SK-N-SH (cell line): ENCODE results near the gene ERC1. TPM values are rescaled to one million over a fixed set of nuclear protein-coding genes. Genes with fewer than 3 reads are reported as not detected.

ENCODE experiments used
- CTCF ChIA-PET: fragments of 300-600, 350-600 bp; formaldehyde crosslinking; extraction: SDS; loops from one replicate; lab custom pipeline; 2021; lab: Yijun Ruan, JAX
- POLR2A ChIA-PET: fragments of 350-600 bp; sonication (Branson Sonifier 250); formaldehyde crosslinking; extraction: SDS; loops from one replicate; lab custom pipeline; 2020; ENCODE audit warnings: antibody characterized with exemption, inconsistent platforms; lab: Yijun Ruan, JAX
- DNase-seq: peaks from one replicate; pipeline ENCODE4 v3.0.0; 2012
- H2AFZ ChIP-seq: fragments of 200-600 bp; sonication (generic); 2 replicates; pipeline ENCODE4 v1.8.1; 2016; ENCODE audit warnings: antibody characterized with exemption, mild to moderate bottlenecking, low read depth
- H3F3A ChIP-seq: fragments of 200-600 bp; sonication (generic); replicated peaks from 2 replicates; pipeline ENCODE3; 2016; ENCODE audit warnings: antibody characterized with exemption, mild to moderate bottlenecking; ENCODE audit not compliant: insufficient read depth
- H3K27ac ChIP-seq, 2 experiments: fragments of 200-500 bp in 1 of 2; fragments of 200-600 bp in 1 of 2; sonication (Bioruptor generic) in 1 of 2; sonication (generic), shearing (Covaris generic) in 1 of 2; 2 replicates each; pipeline versions ENCODE4 v1.5.1 to v1.6.1; 2014 to 2016; ENCODE audit warnings: low read depth in 2 of 2, inconsistent platforms in 1 of 2, low read length in 1 of 2, mild to moderate bottlenecking in 1 of 2, mixed read lengths in 1 of 2
- H3K27me3 ChIP-seq: fragments of 200-600 bp; sonication (generic), shearing (Covaris generic); 2 replicates; pipeline ENCODE4 v1.6.1; 2016; ENCODE audit warnings: mixed run types; ENCODE audit not compliant: insufficient read depth
- H3K36me3 ChIP-seq, 2 experiments: fragments of 200-500 bp in 1 of 2; fragments of 200-600 bp in 1 of 2; sonication (Bioruptor generic) in 1 of 2; sonication (generic) in 1 of 2; replicated peaks in 1 of 2; 2 replicates each; pipeline versions ENCODE3 to v1.5.1; 2014 to 2016; ENCODE audit warnings: low read length in 1 of 2, mild to moderate bottlenecking in 1 of 2; ENCODE audit not compliant: insufficient read depth in 2 of 2, control insufficient read depth in 1 of 2
- H3K4me1 ChIP-seq, 2 experiments: fragments of 200-500 bp in 1 of 2; fragments of 200-600 bp in 1 of 2; sonication (Bioruptor generic) in 1 of 2; sonication (generic), shearing (Covaris generic) in 1 of 2; 2 replicates each; pipeline versions ENCODE4 v1.5.1 to v1.6.1; 2014 to 2016; ENCODE audit warnings: low read depth in 1 of 2, low read length in 1 of 2, mixed run types in 1 of 2; ENCODE audit not compliant: insufficient read depth in 2 of 2, control insufficient read depth in 1 of 2
- H3K4me2 ChIP-seq: fragments of 200-600 bp; sonication (generic), shearing (Covaris generic); 2 replicates; pipeline ENCODE4 v1.6.1; 2017; ENCODE audit warnings: mixed run types
- H3K4me3 ChIP-seq, 2 experiments: fragments of 200-500 bp in 1 of 2; fragments of 200-600 bp in 1 of 2; sonication (Bioruptor generic) in 1 of 2; sonication (generic), shearing (Covaris generic) in 1 of 2; 2 replicates each; pipeline versions ENCODE4 v1.5.1 to v1.8.1; 2014 to 2016; ENCODE audit warnings: low read depth in 2 of 2, inconsistent platforms in 1 of 2, low read length in 1 of 2, mild to moderate bottlenecking in 1 of 2, mixed read lengths in 1 of 2, moderate library complexity in 1 of 2
- H3K79me2 ChIP-seq: fragments of 200-600 bp; sonication (generic); 2 replicates; pipeline ENCODE4 v1.8.1; 2017; ENCODE audit warnings: mild to moderate bottlenecking; ENCODE audit not compliant: insufficient read depth
- H3K9ac ChIP-seq: fragments of 200-600 bp; sonication (generic); 2 replicates; pipeline ENCODE4 v1.6.1; 2017; ENCODE audit warnings: mixed run types
- H3K9me2 ChIP-seq: fragments of 200-600 bp; sonication (generic); 2 replicates; pipeline ENCODE4 v1.6.1; 2017; ENCODE audit warnings: mixed run types
- H3K9me3 ChIP-seq: fragments of 200-600 bp; sonication (generic); 2 replicates; pipeline ENCODE4 v1.6.1; 2017; ENCODE audit warnings: mixed run types, mild to moderate bottlenecking, moderate library complexity
- H4K20me1 ChIP-seq: fragments of 200-600 bp; sonication (generic); 2 replicates; pipeline ENCODE4 v1.6.1; 2017; ENCODE audit warnings: mild to moderate bottlenecking, mixed run types; ENCODE audit not compliant: insufficient read depth
- CTCF ChIP-seq: fragments of 200-600 bp; sonication (generic); IDR thresholded peaks from 2 replicates; pipeline ENCODE4 v1.6.1; 2017; ENCODE audit warnings: antibody characterized with exemption, mild to moderate bottlenecking, moderate library complexity
- EZH2phosphoT487 ChIP-seq: fragments of 200-600 bp; sonication (generic); IDR thresholded peaks from 2 replicates; pipeline ENCODE4 v1.6.1; 2017; ENCODE audit warnings: low read depth, mixed run types, mild to moderate bottlenecking, antibody characterized with exemption, moderate library complexity, borderline replicate concordance
- GABPA ChIP-seq: IDR thresholded peaks from 2 replicates; pipeline ENCODE4 v1.4.0; 2012; ENCODE audit warnings: low read depth, mild to moderate bottlenecking
- JUND ChIP-seq: IDR thresholded peaks from 2 replicates; pipeline ENCODE4 v1.4.0; 2012
- MAX ChIP-seq: IDR thresholded peaks from 2 replicates; pipeline ENCODE4 v1.4.0; 2012; ENCODE audit warnings: low read depth
- MXI1 ChIP-seq: IDR thresholded peaks from 2 replicates; pipeline ENCODE4 v1.6.1; 2012; ENCODE audit warnings: mild to moderate bottlenecking, low read depth, low read length, improper control_type of control experiment
- NFIC ChIP-seq: IDR thresholded peaks from 2 replicates; pipeline ENCODE4 v1.4.0; 2012; ENCODE audit warnings: borderline replicate concordance
- NRF1 ChIP-seq: IDR thresholded peaks from 2 replicates; pipeline ENCODE4 v1.6.1; 2012; ENCODE audit warnings: low read depth, mild to moderate bottlenecking, low read length
- POLR2AphosphoS5 ChIP-seq: IDR thresholded peaks from 2 replicates; pipeline ENCODE4 v1.6.1; 2012; ENCODE audit warnings: low read depth, low read length
- RAD21 ChIP-seq: IDR thresholded peaks from 2 replicates; pipeline ENCODE4 v1.6.1; 2012; ENCODE audit warnings: mild to moderate bottlenecking, low read length
- REST ChIP-seq: IDR thresholded peaks from 2 replicates; pipeline ENCODE4 v1.6.1; 2012; ENCODE audit warnings: mild to moderate bottlenecking, low read depth, low read length, moderate library complexity
- SIN3A ChIP-seq: IDR thresholded peaks from 2 replicates; pipeline ENCODE4 v1.6.1; 2012; ENCODE audit warnings: low read depth, mild to moderate bottlenecking, low read length, moderate library complexity, borderline replicate concordance
- SMC3 ChIP-seq: IDR thresholded peaks from 2 replicates; pipeline ENCODE4 v1.6.1; 2012; ENCODE audit warnings: low read depth, low read length, improper control_type of control experiment
- TCF12 ChIP-seq: IDR thresholded peaks from 2 replicates; pipeline ENCODE4 v1.4.0; 2012
- USF1 ChIP-seq: IDR thresholded peaks from 2 replicates; pipeline ENCODE4 v1.4.0; 2012; ENCODE audit warnings: low read depth, borderline replicate concordance
- YY1 ChIP-seq: IDR thresholded peaks from 2 replicates; pipeline ENCODE4 v1.4.0; 2012; ENCODE audit warnings: low read depth, mild to moderate bottlenecking
- ZBTB33 ChIP-seq: IDR thresholded peaks from 2 replicates; pipeline ENCODE4 v1.4.0; 2012; ENCODE audit warnings: low read depth, borderline replicate concordance
- WGBS: methylation state at CpG from one replicate; pipeline ENCODE4 v1.1.6; 2017; ENCODE audit warnings: low lambda C conversion rate; 5-methylcytosine and 5-hydroxymethylcytosine counted together
- polyA plus RNA-seq, 3 experiments: library from polyadenylated mRNA; depleted of rRNA; stranded (reverse); fragments of >200 nt; gene quantifications; 2 replicates each; pipeline ENCODE4 v1.2.3, GENCODE V29; 2012

The ERC1 gene
- polyA plus RNA-seq, 1 of the 3 experiments (the other 2 are of a cell fraction): 7.5 TPM

GRCh38 chr12:1329784-1330476 lies 338.9 kb downstream of the ERC1 start:
- Histone ChIP-seq H3K36me3 (peaks cover 2 to 14% of the 10 kb centered on the region in 2 experiments), H3K9me2 (no peaks in the 10 kb centered on the region; the same call in 1 of the 2 replicates), H3K4me3 (no peak overlapping the region), H3K4me1 (peaks cover 0 to 4% of the 10 kb centered on the region in 2 experiments; a peak in 1 of 4 replicates), H4K20me1 (no peaks in the 10 kb centered on the region), H3F3A (no peaks in the 10 kb centered on the region), H3K4me2 (no peak overlapping the region), H2AFZ (no peak overlapping the region), H3K27me3 (no peaks in the 10 kb centered on the region), H3K79me2 (peaks cover 9% of the 10 kb centered on the region; the same call in 1 of the 2 replicates), H3K9me3 (peaks cover 5% of the 10 kb centered on the region; the same call in 1 of the 2 replicates), H3K27ac (no peak overlapping the region), H3K9ac (no peak overlapping the region)
- ChIA-PET POLR2A (no interaction called here), CTCF (interaction anchor here (0.7 kb wide), 1 partner anchor 254 kb away, joined by 3 read pairs; no protein-coding TSS in a partner anchor)
- no peak for DNase-seq
- 92% methylated on average over 2 of the region's 2 CpGs for WGBS
- no peak for TF ChIP-seq NRF1
- TF ChIP-seq MXI1: no peak
- TF ChIP-seq TCF12: no peak
- no peak for TF ChIP-seq SIN3A
- TF ChIP-seq RAD21: no peak
- TF ChIP-seq GABPA: no peak
- TF ChIP-seq MAX: no peak

GRCh38 chr12:1330477-1330827 lies 339.4 kb downstream of the ERC1 start:
- 86% methylated on average over 1 of the region's 1 CpG for WGBS
- Histone ChIP-seq H3K79me2 (peaks cover 15% of the 10 kb centered on the region; the same call in 1 of the 2 replicates), H3K9me2 (no peaks in the 10 kb centered on the region; the same call in 1 of the 2 replicates), H3K27ac (no peak overlapping the region), H3K4me3 (no peak overlapping the region), H3K4me1 (no peaks in the 10 kb centered on the region), H3K9ac (no peak overlapping the region), H2AFZ (no peak overlapping the region), H3F3A (no peaks in the 10 kb centered on the region), H4K20me1 (no peaks in the 10 kb centered on the region), H3K9me3 (peaks cover 5% of the 10 kb centered on the region; the same call in 1 of the 2 replicates), H3K36me3 (peaks cover 2 to 15% of the 10 kb centered on the region in 2 experiments), H3K4me2 (no peak overlapping the region), H3K27me3 (no peaks in the 10 kb centered on the region)
- CTCF ChIA-PET: interaction anchor here (0.7 kb wide), 1 partner anchor 253 kb away, joined by 3 read pairs; no protein-coding TSS in a partner anchor
- no peak for TF ChIP-seq JUND
- no peak for TF ChIP-seq USF1
- TF ChIP-seq POLR2AphosphoS5: no peak
- no peak for TF ChIP-seq MXI1
- no peak for TF ChIP-seq YY1
- no peak for TF ChIP-seq EZH2phosphoT487
- TF ChIP-seq SMC3: no peak
- TF ChIP-seq MAX: no peak
- no peak for TF ChIP-seq NFIC
- TF ChIP-seq TCF12: no peak
- no peak for TF ChIP-seq CTCF
- no peak for TF ChIP-seq REST
- TF ChIP-seq GABPA: no peak
- TF ChIP-seq ZBTB33: no peak
- POLR2A ChIA-PET: no interaction called here
- DNase-seq: no peak
